Hippocampal formation (tissue), 2 donors: Measurements from ENCODE around the gene PLEKHM3.
A peak's percentile ranks its signal among the peaks of the same experiment; 100 is the strongest.

ENCODE experiments used
- DNase-seq, 2 donors: peaks; one replicate each; lab custom pipeline; 2025; lab: John Stamatoyannopoulos, UW

The PLEKHM3 gene

GRCh38 chr2:208025037-208025813, at the start of gene PLEKHM3:
TSS of gene PLEKHM3 (minus strand) at chr2:208025527. CDS start at chr2:208001639, 23,888 bp downstream.
- peak; percentile 81 to 87 for DNase-seq

GRCh38 chr2:208074610-208075356, 49.5 kb upstream of the PLEKHM3 start:
- no peak for DNase-seq

- peak; percentile 51 to 72 for DNase-seq
Measured at GRCh38 chr2:208072250-208072892, 47.0 kb upstream of the PLEKHM3 start.

- no peak for DNase-seq
Measured at GRCh38 chr2:208069186-208069585, 43.9 kb upstream of the PLEKHM3 start.

- no peak for DNase-seq
Measured at GRCh38 chr2:208066016-208066415, 40.7 kb upstream of the PLEKHM3 start.

GRCh38 chr2:208065476-208065875, 40.1 kb upstream of the PLEKHM3 start:
- DNase-seq: no peak

- no peak for DNase-seq
Measured at GRCh38 chr2:208064220-208064961, 39.1 kb upstream of the PLEKHM3 start.

- no peak for DNase-seq
Measured at GRCh38 chr2:208062961-208063360, 37.6 kb upstream of the PLEKHM3 start.

GRCh38 chr2:208062113-208062512, 36.8 kb upstream of the PLEKHM3 start:
- DNase-seq: no peak

- no peak for DNase-seq
Measured at GRCh38 chr2:208057108-208057507, 31.8 kb upstream of the PLEKHM3 start.

- no peak for DNase-seq
Measured at GRCh38 chr2:208049441-208049840, 24.1 kb upstream of the PLEKHM3 start.

GRCh38 chr2:208049006-208049405, 23.7 kb upstream of the PLEKHM3 start:
- no peak for DNase-seq

- no peak for DNase-seq
Measured at GRCh38 chr2:208047840-208048239, 22.5 kb upstream of the PLEKHM3 start.

- DNase-seq: no peak
Measured at GRCh38 chr2:208046686-208047085, 21.4 kb upstream of the PLEKHM3 start.

GRCh38 chr2:208042450-208042849, 17.1 kb upstream of the PLEKHM3 start:
- DNase-seq: no peak

- no peak for DNase-seq
Measured at GRCh38 chr2:208042041-208042440, 16.7 kb upstream of the PLEKHM3 start.

- DNase-seq: peak; percentile 34 to 56
Measured at GRCh38 chr2:208040199-208041171, 15.2 kb upstream of the PLEKHM3 start.

- DNase-seq: no peak
Measured at GRCh38 chr2:208039376-208040110, 14.2 kb upstream of the PLEKHM3 start.

GRCh38 chr2:208037564-208038487, 12.5 kb upstream of the PLEKHM3 start:
- DNase-seq: no peak
